OCI-LY7 (cell line): ENCODE measurements around the gene ZNF474.

ENCODE experiments used
- CTCF ChIP-seq: fragments of 200-600 bp; sonication (generic); conservative IDR thresholded peaks from 2 replicates; pipeline ENCODE4 v1.5.1; 2014; ENCODE audit warnings: mild to moderate bottlenecking, antibody characterized with exemption, low read length, moderate library complexity, mixed read lengths
- EZH2phosphoT487 ChIP-seq: fragments of 200-600 bp; sonication (generic); IDR thresholded peaks from 2 replicates; pipeline ENCODE4 v1.6.1; 2018; ENCODE audit warnings: low read depth, borderline replicate concordance, mild to moderate bottlenecking, mixed run types, antibody characterized with exemption, low read length, moderate library complexity, mixed read lengths

DNA sequence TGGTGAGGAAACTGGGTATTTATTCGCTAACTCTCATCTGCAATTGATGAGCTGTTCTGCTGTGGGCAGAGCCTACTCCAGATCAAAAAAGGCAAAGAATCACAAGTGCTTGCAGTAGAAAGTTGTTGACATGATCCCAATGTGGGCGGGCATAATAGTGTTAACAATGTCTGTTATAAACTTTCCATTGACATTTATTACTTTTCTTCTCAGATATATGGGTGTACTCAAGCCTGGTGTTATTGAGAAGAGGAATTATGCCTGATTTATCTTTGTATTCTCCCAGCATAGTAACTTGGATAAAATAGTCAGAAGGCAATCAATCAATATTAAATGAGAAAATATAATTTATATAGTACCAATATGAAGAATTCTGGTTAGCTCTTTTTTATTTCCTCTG, 47.8 kb downstream of the ZNF474 start:
- TF ChIP-seq CTCF (no peak), EZH2phosphoT487 (no peak)
